Stomach smooth muscle (tissue), 2 donors: Measurements from ENCODE around the gene GZMM.
A peak's percentile ranks its signal among the peaks of the same experiment; 100 is the strongest.

ENCODE experiments used
- H3K27ac ChIP-seq: one replicate; pipeline ENCODE4 v1.7.0; 2013; ENCODE audit warnings: mild to moderate bottlenecking, low read length, inconsistent platforms
- H3K27me3 ChIP-seq, 2 donors: one replicate each; pipeline ENCODE4 v1.7.0; 2013; ENCODE audit warnings: low read length in 2 of 2; ENCODE audit not compliant: insufficient read depth in 2 of 2, control insufficient read depth in 1 of 2
- H3K36me3 ChIP-seq, 2 donors: one replicate each; pipeline ENCODE4 v1.7.0; 2013; ENCODE audit warnings: low read length in 2 of 2; ENCODE audit not compliant: control insufficient read depth in 2 of 2, insufficient read depth in 2 of 2
- H3K4me1 ChIP-seq: one replicate; pipeline ENCODE4 v1.7.0; 2013; ENCODE audit warnings: low read length; ENCODE audit not compliant: control insufficient read depth, insufficient read depth
- H3K4me3 ChIP-seq, 2 donors: one replicate each; pipeline ENCODE4 v1.7.0; 2013; ENCODE audit warnings: low read length in 2 of 2
- H3K9ac ChIP-seq, 2 donors: one replicate each; pipeline ENCODE4 v1.7.0; 2013; ENCODE audit warnings: low read length in 2 of 2, mild to moderate bottlenecking in 1 of 2
- H3K9me3 ChIP-seq, 2 donors: one replicate each; pipeline ENCODE4 v1.7.0; 2013; ENCODE audit warnings: low read length in 2 of 2; ENCODE audit not compliant: control insufficient read depth in 2 of 2
- donor health status: healthy.
- donor health status: Pancreatic carcinoma.

The GZMM gene

GRCh38 chr19:525857-526419 is 17.9 kb upstream of the GZMM start:
- no peak overlapping the region for H3K4me3 ChIP-seq
- H3K9ac ChIP-seq = no peak overlapping the region
- H3K4me1 ChIP-seq = peaks cover 7% of the 10 kb centered on the region
- no peak overlapping the region for H3K27ac ChIP-seq
- no peaks in the 10 kb centered on the region for H3K9me3 ChIP-seq
- H3K27me3 ChIP-seq = peaks cover 0 to 5% of the 10 kb centered on the region in 2 donors
- H3K36me3 ChIP-seq = peaks cover 0 to 2% of the 10 kb centered on the region in 2 donors

GRCh38 chr19:530134-531008 is 13.5 kb upstream of the GZMM start:
- H3K9ac ChIP-seq = peak overlapping the region; percentile 68 to 76
- peaks cover 0 to 5% of the 10 kb centered on the region in 2 donors for H3K27me3 ChIP-seq
- H3K27ac ChIP-seq = peak overlapping the region; percentile 76
- H3K36me3 ChIP-seq = peaks cover 0 to 2% of the 10 kb centered on the region in 2 donors
- no peaks in the 10 kb centered on the region for H3K9me3 ChIP-seq
- peak overlapping the region; percentile 60 to 82 for H3K4me3 ChIP-seq
- peaks cover 32% of the 10 kb centered on the region for H3K4me1 ChIP-seq

GRCh38 chr19:531009-531752 is 12.7 kb upstream of the GZMM start:
- H3K9me3 ChIP-seq = no peaks in the 10 kb centered on the region
- peaks cover 38% of the 10 kb centered on the region for H3K4me1 ChIP-seq
- H3K27me3 ChIP-seq = peaks cover 0 to 2% of the 10 kb centered on the region in 2 donors
- H3K36me3 ChIP-seq = peaks cover under 1 to 9% of the 10 kb centered on the region in 2 donors
- H3K9ac ChIP-seq = peak overlapping the region; percentile 68 to 76
- peak overlapping the region; percentile 76 for H3K27ac ChIP-seq
- peak overlapping the region; percentile 60 to 88 for H3K4me3 ChIP-seq

GRCh38 chr19:531753-532560 is 11.9 kb upstream of the GZMM start, which contains the start of gene CDC34:
Gene CDC34, plus strand, starts transcription at chr19:531760. Its CDS starts 172 bp downstream, at chr19:531932.
- Histone ChIP-seq H3K9me3 (no peaks in the 10 kb centered on the region), H3K27me3 (no peaks in the 10 kb centered on the region), H3K4me3 (peak within 1 kb of the TSS; percentile 88 to 94), H3K27ac (peak within 1 kb of the TSS; percentile 91), H3K9ac (peak within 1 kb of the TSS; percentile 85 to 88), H3K4me1 (peaks cover 38% of the 10 kb centered on the region), H3K36me3 (peaks cover 9 to 17% of the 10 kb centered on the region in 2 donors)

- Histone ChIP-seq H3K9me3 (no peaks in the 10 kb centered on the region), H3K4me1 (peaks cover 38% of the 10 kb centered on the region), H3K27me3 (no peaks in the 10 kb centered on the region), H3K4me3 (peak overlapping the region; percentile 88 to 94), H3K36me3 (peaks cover 10 to 19% of the 10 kb centered on the region in 2 donors), H3K9ac (peak overlapping the region; percentile 85 to 88), H3K27ac (peak overlapping the region; percentile 91)
These were observed 11.1 kb upstream of the GZMM start for GRCh38 chr19:532561-533363.

GRCh38 chr19:533364-534058 is 10.3 kb upstream of the GZMM start:
- peak overlapping the region; percentile 85 to 88 for H3K9ac ChIP-seq
- H3K9me3 ChIP-seq = no peaks in the 10 kb centered on the region
- H3K4me1 ChIP-seq = peaks cover 38% of the 10 kb centered on the region
- H3K36me3 ChIP-seq = peaks cover 18 to 27% of the 10 kb centered on the region in 2 donors
- no peaks in the 10 kb centered on the region for H3K27me3 ChIP-seq
- H3K27ac ChIP-seq = peak overlapping the region; percentile 91
- H3K4me3 ChIP-seq = peak overlapping the region; percentile 88 to 94

GRCh38 chr19:534088-534487 is 9.8 kb upstream of the GZMM start:
- H3K4me1 ChIP-seq = peaks cover 38% of the 10 kb centered on the region
- H3K36me3 ChIP-seq = peaks cover 20 to 31% of the 10 kb centered on the region in 2 donors
- no peaks in the 10 kb centered on the region for H3K27me3 ChIP-seq
- no peaks in the 10 kb centered on the region for H3K9me3 ChIP-seq
- peak overlapping the region; percentile 88 to 94 for H3K4me3 ChIP-seq
- peak overlapping the region; percentile 85 to 88 for H3K9ac ChIP-seq
- H3K27ac ChIP-seq = peak overlapping the region; percentile 91

- peak overlapping the region; percentile 11 for H3K27ac ChIP-seq
- peaks cover 22 to 36% of the 10 kb centered on the region in 2 donors for H3K36me3 ChIP-seq
- peaks cover 36% of the 10 kb centered on the region for H3K4me1 ChIP-seq
- peak overlapping the region; percentile 5 to 13 for H3K9ac ChIP-seq
- H3K9me3 ChIP-seq = no peaks in the 10 kb centered on the region
- no peaks in the 10 kb centered on the region for H3K27me3 ChIP-seq
- peak overlapping the region in 1 of 2 donors; percentile 22 for H3K4me3 ChIP-seq
These were observed 8.6 kb upstream of the GZMM start for GRCh38 chr19:535017-535835.
